NB4 (cell line): ENCODE results near the gene WDR45.

Experiments used
- DNase-seq: peaks from one replicate; pipeline ENCODE4 v3.0.0; 2010; ENCODE audit warnings: low read depth
- H3K4me3 ChIP-seq: one replicate; pipeline ENCODE4 v1.5.1; 2011; ENCODE audit warnings: mild to moderate bottlenecking, low read depth, low read length, moderate library complexity
- CTCF ChIP-seq: IDR thresholded peaks from one replicate; pipeline ENCODE4 v1.5.1; 2012; ENCODE audit warnings: low read depth, low read length
- MAX ChIP-seq: IDR thresholded peaks from 2 replicates; pipeline ENCODE4 v1.6.1; 2011; ENCODE audit warnings: low read depth, low read length
- MYC ChIP-seq: IDR thresholded peaks from 2 replicates; pipeline ENCODE4 v1.6.1; 2011; ENCODE audit warnings: low read depth, low read length
- POLR2A ChIP-seq: IDR thresholded peaks from 2 replicates; pipeline ENCODE4 v1.6.1; 2011; ENCODE audit warnings: mild to moderate bottlenecking; ENCODE audit not compliant: insufficient read length; ENCODE audit errors: extremely low read depth

WDR45 gene

GRCh38 chrX:49040376-49040955 lies 39.2 kb downstream of the WDR45 start:
- TF ChIP-seq MAX = no peak
- no peak for TF ChIP-seq MYC
- TF ChIP-seq CTCF = no peak
- TF ChIP-seq POLR2A = no peak
- H3K4me3 ChIP-seq = peak overlapping the region; percentile 9

DNA sequence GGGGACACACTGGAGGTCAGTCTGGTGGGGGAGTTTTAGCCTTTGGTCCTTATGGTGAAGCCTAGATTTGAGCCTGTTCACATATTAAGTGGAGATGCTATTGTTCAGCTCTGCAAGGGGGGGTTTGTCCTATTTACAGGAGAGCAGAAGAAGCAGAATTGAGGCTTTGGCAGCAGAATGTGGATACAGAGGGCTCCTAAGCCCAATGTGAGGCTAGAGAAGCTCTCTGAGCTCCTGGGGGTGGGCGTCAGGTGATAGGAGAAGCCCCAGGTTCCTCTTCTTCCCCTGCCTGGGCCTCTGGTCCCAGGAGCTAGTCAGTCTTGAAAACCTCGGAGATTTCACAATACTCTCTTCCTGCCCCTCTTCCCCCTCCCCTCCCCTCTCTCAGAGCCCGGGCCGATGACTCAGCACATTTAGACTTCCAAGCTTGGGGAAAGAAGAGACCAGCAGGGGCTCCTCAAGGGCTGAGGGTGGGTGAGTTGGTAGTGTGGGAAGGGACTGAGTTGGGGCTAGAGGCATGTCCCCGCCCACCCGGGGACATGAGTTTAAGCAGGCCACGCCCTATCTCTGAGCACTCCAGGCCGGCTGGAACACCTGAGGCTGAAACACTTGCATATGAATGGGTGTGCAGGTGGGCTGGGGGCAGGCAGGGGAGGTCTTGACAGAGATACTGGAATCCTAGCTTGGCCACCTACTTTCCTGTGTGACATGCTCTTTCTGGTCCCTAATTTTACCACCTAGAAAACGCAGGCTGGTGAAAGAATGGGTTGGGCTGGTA lies 39.9 kb downstream of the WDR45 start:
- TF ChIP-seq MYC (no peak), CTCF (peak; percentile 3)
- H3K4me3 ChIP-seq = peak overlapping the region; percentile 9

More at GRCh38 chrX:49040376-49040955, 39.2 kb downstream of the WDR45 start:
- DNase-seq = no peak

DNA sequence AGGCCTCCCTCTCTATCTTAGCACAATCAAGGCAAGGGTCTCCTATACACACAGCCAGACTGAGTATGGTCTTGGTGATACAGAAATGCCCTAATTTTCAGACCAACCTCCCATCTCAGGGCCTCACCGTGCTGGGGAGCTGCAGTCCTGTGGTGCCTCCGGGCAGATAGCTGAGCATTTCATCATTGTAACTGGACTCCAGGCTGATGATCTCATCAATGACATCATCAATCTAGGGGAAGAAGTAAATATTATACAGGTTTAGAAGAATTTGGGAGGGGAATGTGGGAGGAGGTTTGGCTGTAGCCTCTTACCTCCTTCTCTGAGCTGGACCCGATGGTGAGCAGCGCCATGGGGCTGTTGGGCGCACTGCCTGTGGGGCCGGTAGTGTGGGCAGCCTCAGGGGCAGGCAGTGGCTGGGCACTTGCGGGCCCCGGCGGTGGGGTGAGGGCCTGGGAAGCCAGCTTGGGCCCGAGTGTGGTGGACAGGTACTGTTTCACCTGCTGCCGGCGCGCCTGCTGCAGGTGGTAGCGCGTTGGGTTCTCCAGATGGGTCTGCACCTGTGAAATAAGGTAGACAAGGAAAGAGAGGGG lies 41.7 kb downstream of the WDR45 start:
- DNase-seq = no peak
- TF ChIP-seq MAX = no peak
- no peak for TF ChIP-seq MYC
- TF ChIP-seq POLR2A = no peak
- TF ChIP-seq CTCF = no peak
- no peak overlapping the region for H3K4me3 ChIP-seq

More for the DNA sequence above, 39.9 kb downstream of the WDR45 start:
- peak; percentile 96 for DNase-seq

DNA sequence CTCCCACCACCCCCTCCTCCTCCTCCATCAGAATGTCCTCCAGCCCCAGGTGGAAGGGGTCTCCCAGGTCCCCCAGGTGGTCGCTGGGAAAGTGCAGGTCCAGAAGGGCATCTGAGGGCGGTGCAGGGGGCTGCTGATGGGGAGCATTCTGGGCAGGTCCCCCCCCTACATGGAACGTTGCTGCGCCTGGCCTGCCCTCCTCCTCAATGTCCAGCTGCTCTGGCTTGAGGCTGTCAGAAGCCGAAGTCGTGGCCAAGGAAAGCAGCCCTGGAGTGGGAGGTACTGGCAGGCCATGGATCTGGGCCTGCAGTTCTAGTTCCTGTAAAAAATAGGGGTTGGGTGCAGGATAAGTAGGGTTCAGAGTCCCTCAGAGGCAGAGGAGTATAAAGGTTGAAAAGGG lies 49.4 kb downstream of the WDR45 start:
- TF ChIP-seq MYC (no peak), POLR2A (no peak), MAX (no peak), CTCF (no peak)
- no peak for DNase-seq

DNA sequence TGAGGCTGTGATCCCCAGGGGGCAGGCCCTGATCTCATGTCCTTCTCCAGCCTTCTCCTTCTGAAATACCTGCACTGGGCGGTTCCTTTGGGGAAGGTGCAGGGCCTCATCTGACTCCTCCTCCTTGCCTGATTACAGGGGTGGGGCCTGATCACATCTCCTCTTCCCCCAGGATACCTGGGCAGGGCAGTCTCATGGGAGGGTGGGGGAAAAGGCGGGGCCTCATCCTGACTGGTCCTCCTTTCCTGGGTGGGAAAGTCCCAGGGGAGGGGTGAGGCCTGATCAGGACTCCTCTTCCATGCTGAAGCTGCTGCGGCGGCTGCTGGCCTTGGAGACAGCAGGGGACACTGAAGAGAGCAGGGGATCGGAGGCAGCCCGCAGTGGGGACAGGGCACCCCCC lies 49.8 kb downstream of the WDR45 start:
- TF ChIP-seq CTCF = no peak
- no peak for TF ChIP-seq MYC
- no peak for TF ChIP-seq MAX
- TF ChIP-seq POLR2A = no peak
- no peak for DNase-seq
- H3K4me3 ChIP-seq = no peak overlapping the region

More for the DNA sequence above, 49.4 kb downstream of the WDR45 start:
- H3K4me3 ChIP-seq = no peak overlapping the region
